AG09309 (cell line): Measurements from ENCODE around the gene ARMH1.

ENCODE experiments used
- DNase-seq: peaks from one replicate; pipeline ENCODE4 v3.0.0-alpha.2; 2010; ENCODE audit warnings: low read depth
- H3K4me3 ChIP-seq: 2 replicates; pipeline ENCODE4 v1.5.1; 2011; ENCODE audit warnings: mild to moderate bottlenecking, low read depth, low read length, moderate library complexity; ENCODE audit not compliant: control insufficient read depth
- TF ChIP-seq, protein P1 (sequence below): IDR thresholded peaks from 2 replicates; pipeline ENCODE4 v1.5.1; 2011; ENCODE audit warnings: mild to moderate bottlenecking, low read depth, low read length, inconsistent platforms; ENCODE audit not compliant: insufficient read depth, control insufficient read depth; ENCODE audit errors: missing control alignments

ARMH1 gene

DNA sequence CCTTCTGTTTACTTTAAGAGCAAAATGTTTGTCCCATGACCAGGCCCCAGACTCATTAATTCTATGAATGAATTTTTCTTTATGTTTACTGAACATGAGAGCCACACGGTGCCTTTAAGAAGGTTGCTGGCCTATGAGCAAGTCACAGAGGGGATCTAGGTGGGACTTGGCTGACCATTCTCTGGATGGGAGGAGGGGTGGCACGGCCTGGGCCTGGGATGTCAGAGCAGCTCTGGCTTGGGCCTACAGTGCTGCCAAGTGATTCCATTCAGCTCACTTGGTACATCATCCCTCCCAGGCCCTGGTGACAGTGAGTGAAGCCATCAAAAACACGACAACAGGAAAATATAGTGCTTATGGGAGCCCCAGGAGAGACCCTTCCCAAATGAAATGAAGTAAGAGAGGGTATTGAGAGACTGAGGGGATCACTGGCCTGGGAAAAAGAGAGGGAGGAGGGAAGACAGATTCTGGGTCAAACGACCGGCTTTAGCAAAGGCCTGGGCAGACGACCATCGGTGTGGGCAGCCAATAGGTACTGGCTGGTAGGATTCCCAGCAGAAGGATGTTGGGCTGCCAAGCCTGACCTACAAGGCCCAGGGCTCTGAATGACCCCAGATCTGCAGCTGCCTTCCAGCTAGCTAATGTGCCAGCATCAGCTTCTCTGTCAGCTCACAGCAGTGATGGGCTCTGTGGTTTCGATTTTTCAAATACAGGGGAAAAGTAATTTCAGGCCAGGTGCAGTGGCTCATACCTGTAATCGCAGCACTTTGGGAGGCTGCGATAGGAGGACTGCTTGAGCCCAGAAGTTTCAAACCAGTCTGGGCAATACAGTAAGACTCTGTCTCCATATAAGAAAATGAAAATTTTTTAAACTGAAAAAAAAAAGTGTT is 3.5 kb upstream of the ARMH1 start:
- no peak overlapping the region for H3K4me3 ChIP-seq
- TF ChIP-seq, protein P1, sequence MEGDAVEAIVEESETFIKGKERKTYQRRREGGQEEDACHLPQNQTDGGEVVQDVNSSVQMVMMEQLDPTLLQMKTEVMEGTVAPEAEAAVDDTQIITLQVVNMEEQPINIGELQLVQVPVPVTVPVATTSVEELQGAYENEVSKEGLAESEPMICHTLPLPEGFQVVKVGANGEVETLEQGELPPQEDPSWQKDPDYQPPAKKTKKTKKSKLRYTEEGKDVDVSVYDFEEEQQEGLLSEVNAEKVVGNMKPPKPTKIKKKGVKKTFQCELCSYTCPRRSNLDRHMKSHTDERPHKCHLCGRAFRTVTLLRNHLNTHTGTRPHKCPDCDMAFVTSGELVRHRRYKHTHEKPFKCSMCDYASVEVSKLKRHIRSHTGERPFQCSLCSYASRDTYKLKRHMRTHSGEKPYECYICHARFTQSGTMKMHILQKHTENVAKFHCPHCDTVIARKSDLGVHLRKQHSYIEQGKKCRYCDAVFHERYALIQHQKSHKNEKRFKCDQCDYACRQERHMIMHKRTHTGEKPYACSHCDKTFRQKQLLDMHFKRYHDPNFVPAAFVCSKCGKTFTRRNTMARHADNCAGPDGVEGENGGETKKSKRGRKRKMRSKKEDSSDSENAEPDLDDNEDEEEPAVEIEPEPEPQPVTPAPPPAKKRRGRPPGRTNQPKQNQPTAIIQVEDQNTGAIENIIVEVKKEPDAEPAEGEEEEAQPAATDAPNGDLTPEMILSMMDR, result no peak
- DNase-seq, result no peak

DNA sequence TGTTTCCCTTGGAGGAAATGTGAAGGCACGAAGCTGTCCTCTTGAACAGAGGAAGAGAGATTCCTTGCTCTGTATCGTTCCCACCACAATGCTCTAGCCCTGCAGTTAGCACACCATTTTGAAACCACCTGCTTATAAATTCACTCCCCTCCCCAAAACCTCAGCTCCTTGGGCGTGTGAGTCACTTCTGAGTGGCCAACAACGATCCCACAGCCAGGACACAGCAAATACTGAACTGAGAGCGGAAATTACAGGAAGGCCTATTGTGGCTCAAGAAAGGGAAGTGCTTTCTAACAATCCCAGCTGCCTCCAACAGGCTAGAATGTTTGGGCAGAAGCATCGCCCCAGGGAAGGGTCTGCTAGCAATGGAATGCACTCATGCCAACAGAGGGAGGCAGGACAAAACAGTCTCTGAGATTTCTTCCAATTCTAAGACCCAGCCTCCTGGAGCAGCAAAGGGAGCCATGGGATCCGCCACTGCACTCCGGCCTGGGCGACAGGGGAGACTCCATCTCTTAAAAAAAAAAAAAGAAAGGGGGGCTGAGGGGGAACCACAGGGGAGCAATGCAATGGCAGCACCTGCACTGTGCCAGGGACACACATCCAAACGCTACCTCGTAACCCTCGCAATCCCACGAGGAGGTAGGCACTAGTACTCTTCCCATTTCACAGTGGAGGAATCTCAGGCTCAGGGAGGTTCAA is 2.1 kb upstream of the ARMH1 start:
- DNase-seq, result no peak
- H3K4me3 ChIP-seq, result no peak overlapping the region
- TF ChIP-seq, protein P1, result no peak

GRCh38 chr1:44672961-44673674 is 1.4 kb upstream of the ARMH1 start:
- H3K4me3 ChIP-seq, result peak overlapping the region; percentile 58
- TF ChIP-seq, protein P1, result no peak
- DNase-seq, result no peak

- peak overlapping the region; percentile 58 for H3K4me3 ChIP-seq
- TF ChIP-seq, protein P1, result no peak
- no peak for DNase-seq
Measured at GRCh38 chr1:44673675-44674112, 820 bp upstream of the ARMH1 start.

GRCh38 chr1:44675186-44675585 is 672 bp downstream of the ARMH1 start:
- TF ChIP-seq, protein P1, result no peak
- no peak for DNase-seq
- no peak overlapping the region for H3K4me3 ChIP-seq

- TF ChIP-seq, protein P1, result no peak
- no peak overlapping the region for H3K4me3 ChIP-seq
- peak; percentile 23 for DNase-seq
Measured at GRCh38 chr1:44676484-44677200, 2.1 kb downstream of the ARMH1 start.
